Psoas muscle (tissue), 8 donors: Measurements from ENCODE around the gene RPS27A. TPM values are rescaled to one million over a fixed set of nuclear protein-coding genes. Genes with fewer than 3 reads are reported as not detected.

Source experiments
- ATAC-seq, 4 donors: fragments of 200-7000 bp; cut with Tn5 transposase; one replicate each; pipeline ENCODE4 v1.9.1; 2020; ENCODE audit warnings: moderate library complexity in 3 of 4, mild to moderate bottlenecking in 2 of 4
- DNase-seq, 2 donors: peaks; one replicate each; pipeline ENCODE4 v3.0.0-alpha.2; 2020
- H3K27ac ChIP-seq: fragments of 200-600 bp; one replicate; pipeline ENCODE4 v1.8.0; 2022
- H3K27me3 ChIP-seq, 3 donors: fragments of 200-600 bp in 1 of 3; one replicate each; pipeline versions ENCODE4 v1.6.1 to v1.8.0; 2013 to 2022; ENCODE audit warnings: low read length in 2 of 3, mild to moderate bottlenecking in 2 of 3, moderate library complexity in 1 of 3; ENCODE audit not compliant: insufficient read depth in 3 of 3
- H3K36me3 ChIP-seq, 2 donors: fragments of 200-600 bp in 1 of 2; one replicate each; pipeline versions ENCODE4 v1.6.1 to v1.8.0; 2013 to 2022; ENCODE audit warnings: low read depth in 1 of 2, mild to moderate bottlenecking in 1 of 2, moderate library complexity in 1 of 2; ENCODE audit not compliant: insufficient read depth in 1 of 2
- H3K4me1 ChIP-seq: fragments of 200-600 bp; one replicate; pipeline ENCODE4 v1.8.0; 2022
- H3K4me3 ChIP-seq: fragments of 200-600 bp; one replicate; pipeline ENCODE4 v1.8.0; 2022; ENCODE audit warnings: mild to moderate bottlenecking
- H3K9me3 ChIP-seq: fragments of 200-600 bp; one replicate; pipeline ENCODE4 v1.8.0; 2022
- whole genome bisulfite sequencing, 3 donors: extraction: QIAGEN DNeasy Blood & Tissue Kit; methylation state at CpG; one replicate each; pipeline versions ENCODE4 v1.1.6 to v1.1.7; 2013; 5-methylcytosine and 5-hydroxymethylcytosine counted together
- intact Hi-C, 2 donors: fragments of 100-400 bp; cut with DNase I; formaldehyde crosslinking; loops; one replicate each; pipeline versions ENCODE4 v1.11.0 to v1.14.2; 2022
- polyA plus RNA-seq, 3 donors: library from polyadenylated mRNA; stranded (reverse); fragments of 200-250 nt; gene quantifications; one replicate each; pipeline ENCODE4 v1.2.3, GENCODE V29; 2013
- total RNA-seq, 4 donors: library from RNA; stranded (reverse); fragmentation: NEBNext Ultra II Directional in 2 of 4; extraction: Animal tissue kit (Norgen Biotek cat#: 25700) in 2 of 4; gene quantifications; one replicate each; pipeline versions ENCODE4 v1.2.1 to v1.2.4, GENCODE V29; 2021 to 2023
- TF ChIP-seq, protein P1 (sequence below): fragments of 200-600 bp; IDR thresholded peaks from one replicate; pipeline ENCODE4 v1.8.0; 2022; ENCODE audit warnings: antibody characterized with exemption
- donor health status: healthy with polysubstance abuse.
- donor health status: DM: no; HTN: no; CAD: no; lungs with moderate emphysema.
- donor health status: Bipolar disorder and iron deficiency.
- donor health status: healthy.
- donor health status: DM: yes; HTN: yes; CAD: no.
- donor health status: DM: no; HTN: no; CAD: no.
- donor health status: DM: no; HTN: no; CAD: no.
- donor health status: DM: yes; HTN: yes; CAD: no.

The RPS27A gene
- total and polyA plus RNA-seq, 7 donors: 360 to 1,630 (median 487) TPM

DNA sequence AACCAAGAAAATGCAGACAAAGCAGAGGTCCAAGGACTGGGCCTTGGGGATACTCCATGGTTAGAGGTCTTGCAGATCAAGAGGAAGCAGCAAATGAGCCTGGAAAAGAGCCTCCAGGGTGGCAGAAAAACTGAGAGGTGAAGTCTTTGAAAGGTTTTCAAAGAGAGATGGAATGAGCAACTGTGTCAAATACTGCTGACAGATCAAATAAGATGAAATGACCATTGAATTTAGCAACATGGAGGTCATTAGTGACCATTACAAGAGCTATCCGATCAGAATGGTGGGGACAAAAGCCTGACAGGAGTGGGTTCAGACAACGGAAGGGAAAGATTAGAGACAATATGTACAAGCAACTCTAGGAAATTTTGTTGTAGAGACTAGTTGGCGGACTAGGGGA, 1.9 kb upstream of the RPS27A start:
- no peak for ATAC-seq
- Histone ChIP-seq H3K4me3 (no peak overlapping the region), H3K36me3 (peaks cover 5 to 23% of the 10 kb centered on the region in 2 donors), H3K27ac (no peak overlapping the region), H3K9me3 (no peaks in the 10 kb centered on the region), H3K27me3 (no peaks in the 10 kb centered on the region), H3K4me1 (peaks cover 15% of the 10 kb centered on the region)
- 98 to 99% (median 98%) methylated on average over 3 of the region's 3 CpGs for WGBS, 3 donors
- TF ChIP-seq, protein P1, sequence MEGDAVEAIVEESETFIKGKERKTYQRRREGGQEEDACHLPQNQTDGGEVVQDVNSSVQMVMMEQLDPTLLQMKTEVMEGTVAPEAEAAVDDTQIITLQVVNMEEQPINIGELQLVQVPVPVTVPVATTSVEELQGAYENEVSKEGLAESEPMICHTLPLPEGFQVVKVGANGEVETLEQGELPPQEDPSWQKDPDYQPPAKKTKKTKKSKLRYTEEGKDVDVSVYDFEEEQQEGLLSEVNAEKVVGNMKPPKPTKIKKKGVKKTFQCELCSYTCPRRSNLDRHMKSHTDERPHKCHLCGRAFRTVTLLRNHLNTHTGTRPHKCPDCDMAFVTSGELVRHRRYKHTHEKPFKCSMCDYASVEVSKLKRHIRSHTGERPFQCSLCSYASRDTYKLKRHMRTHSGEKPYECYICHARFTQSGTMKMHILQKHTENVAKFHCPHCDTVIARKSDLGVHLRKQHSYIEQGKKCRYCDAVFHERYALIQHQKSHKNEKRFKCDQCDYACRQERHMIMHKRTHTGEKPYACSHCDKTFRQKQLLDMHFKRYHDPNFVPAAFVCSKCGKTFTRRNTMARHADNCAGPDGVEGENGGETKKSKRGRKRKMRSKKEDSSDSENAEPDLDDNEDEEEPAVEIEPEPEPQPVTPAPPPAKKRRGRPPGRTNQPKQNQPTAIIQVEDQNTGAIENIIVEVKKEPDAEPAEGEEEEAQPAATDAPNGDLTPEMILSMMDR: no peak
- no peak for DNase-seq
- intact Hi-C loops: loop anchor here in 1 of 2 donors (5.0 kb wide), 1 partner anchor 37 kb away; the partner anchor contains the start of gene MTIF2

GRCh38 chr2:55231546-55232083, 873 bp upstream of the RPS27A start:
- intact Hi-C loops: loop anchor here (2.0 to 5.0 kb wide), 2 partner anchors 36 to 37 kb away; partner anchors contain the start of gene MTIF2 (in 2 of the 2)
- DNase-seq: no peak
- Histone ChIP-seq H3K36me3 (peaks cover 12 to 33% of the 10 kb centered on the region in 2 donors), H3K9me3 (no peaks in the 10 kb centered on the region), H3K27me3 (no peaks in the 10 kb centered on the region), H3K27ac (peak overlapping the region; percentile 93), H3K4me1 (peaks cover 15% of the 10 kb centered on the region), H3K4me3 (peak overlapping the region; percentile 91)
- TF ChIP-seq, protein P1: no peak
- 6 to 9% (median 6%) methylated on average over 13 of the region's 13 CpGs for WGBS, 3 donors
- peak in 3 of 4 donors; percentile 7 to 32 (median 11) for ATAC-seq

- Histone ChIP-seq H3K36me3 (peaks cover 12 to 47% of the 10 kb centered on the region in 2 donors), H3K4me1 (peaks cover 15% of the 10 kb centered on the region), H3K4me3 (peak overlapping the region; percentile 91), H3K27me3 (no peaks in the 10 kb centered on the region), H3K9me3 (no peaks in the 10 kb centered on the region), H3K27ac (peak overlapping the region; percentile 93)
- peak; percentile 53 to 73 for DNase-seq
- TF ChIP-seq, protein P1: no peak
- intact Hi-C loops: loop anchor here (2.0 to 5.0 kb wide), 2 partner anchors 34 to 36 kb away; partner anchors contain the start of gene MTIF2 (in 2 of the 2)
- ATAC-seq: peak; percentile 44 to 63 (median 46)
- 5 to 8% (median 7%) methylated on average over 33 of the region's 33 CpGs for WGBS, 3 donors
Observed at GRCh38 chr2:55232863-55233657, 572 bp downstream of the RPS27A start.

DNA sequence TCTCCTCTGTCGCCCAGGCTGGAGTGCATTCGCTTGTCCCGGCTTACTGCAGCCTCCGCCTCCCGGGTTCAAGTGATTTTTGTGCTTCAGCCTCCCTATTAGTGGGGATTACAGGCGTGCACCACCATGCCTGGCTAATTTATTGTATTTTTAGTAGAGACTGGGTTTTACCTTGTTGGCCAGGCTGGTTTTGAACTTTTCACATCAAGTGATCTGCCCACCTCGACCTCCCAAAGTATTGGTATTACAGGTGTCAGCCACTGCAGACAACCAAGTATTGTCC, 1.1 kb downstream of the RPS27A start:
- WGBS, 3 donors: 77 to 81% (median 78%) methylated on average over 7 of the region's 7 CpGs
- ATAC-seq: no peak

More for the DNA sequence above, 1.1 kb downstream of the RPS27A start:
- no peak for DNase-seq
- H3K36me3 ChIP-seq: peaks cover 12 to 52% of the 10 kb centered on the region in 2 donors
- intact Hi-C loops: loop anchor here (2.0 to 5.0 kb wide), 2 partner anchors 34 to 35 kb away; partner anchors contain the start of gene MTIF2 (in 2 of the 2)
- H3K27ac ChIP-seq: peak overlapping the region; percentile 93
- no peaks in the 10 kb centered on the region for H3K27me3 ChIP-seq
- TF ChIP-seq, protein P1: no peak
- peak overlapping the region; percentile 91 for H3K4me3 ChIP-seq
- H3K9me3 ChIP-seq: no peaks in the 10 kb centered on the region
- H3K4me1 ChIP-seq: peaks cover 15% of the 10 kb centered on the region
